Measurements from ENCODE around the gene MTMR3.

DNA sequence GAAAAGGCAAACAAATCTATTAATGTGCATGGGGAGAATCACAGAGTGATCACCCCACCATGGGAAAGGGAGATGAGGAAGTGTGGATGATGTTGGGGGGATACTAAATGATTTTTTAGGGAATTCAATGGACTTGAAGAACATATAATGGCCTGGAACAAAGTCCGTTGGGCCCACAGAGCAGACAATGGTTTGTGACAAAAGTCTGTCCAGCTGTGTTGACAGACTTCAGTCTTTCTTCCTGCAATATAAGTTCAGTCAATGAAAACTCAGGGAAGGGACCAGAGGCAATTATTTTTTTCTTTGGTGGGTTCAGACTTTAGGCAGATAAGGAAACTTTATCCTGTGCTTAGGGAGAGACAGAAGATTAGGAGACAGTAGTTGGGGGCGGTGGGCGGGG, 179.3 kb downstream of the MTMR3 start:
- TF ChIP-seq, protein P1, sequence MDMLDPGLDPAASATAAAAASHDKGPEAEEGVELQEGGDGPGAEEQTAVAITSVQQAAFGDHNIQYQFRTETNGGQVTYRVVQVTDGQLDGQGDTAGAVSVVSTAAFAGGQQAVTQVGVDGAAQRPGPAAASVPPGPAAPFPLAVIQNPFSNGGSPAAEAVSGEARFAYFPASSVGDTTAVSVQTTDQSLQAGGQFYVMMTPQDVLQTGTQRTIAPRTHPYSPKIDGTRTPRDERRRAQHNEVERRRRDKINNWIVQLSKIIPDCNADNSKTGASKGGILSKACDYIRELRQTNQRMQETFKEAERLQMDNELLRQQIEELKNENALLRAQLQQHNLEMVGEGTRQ (IDR thresholded peaks at IDR 0.05; ENCODE audit: borderline replicate concordance, low read depth, low read length) = no peak
- TF ChIP-seq, protein P2, sequence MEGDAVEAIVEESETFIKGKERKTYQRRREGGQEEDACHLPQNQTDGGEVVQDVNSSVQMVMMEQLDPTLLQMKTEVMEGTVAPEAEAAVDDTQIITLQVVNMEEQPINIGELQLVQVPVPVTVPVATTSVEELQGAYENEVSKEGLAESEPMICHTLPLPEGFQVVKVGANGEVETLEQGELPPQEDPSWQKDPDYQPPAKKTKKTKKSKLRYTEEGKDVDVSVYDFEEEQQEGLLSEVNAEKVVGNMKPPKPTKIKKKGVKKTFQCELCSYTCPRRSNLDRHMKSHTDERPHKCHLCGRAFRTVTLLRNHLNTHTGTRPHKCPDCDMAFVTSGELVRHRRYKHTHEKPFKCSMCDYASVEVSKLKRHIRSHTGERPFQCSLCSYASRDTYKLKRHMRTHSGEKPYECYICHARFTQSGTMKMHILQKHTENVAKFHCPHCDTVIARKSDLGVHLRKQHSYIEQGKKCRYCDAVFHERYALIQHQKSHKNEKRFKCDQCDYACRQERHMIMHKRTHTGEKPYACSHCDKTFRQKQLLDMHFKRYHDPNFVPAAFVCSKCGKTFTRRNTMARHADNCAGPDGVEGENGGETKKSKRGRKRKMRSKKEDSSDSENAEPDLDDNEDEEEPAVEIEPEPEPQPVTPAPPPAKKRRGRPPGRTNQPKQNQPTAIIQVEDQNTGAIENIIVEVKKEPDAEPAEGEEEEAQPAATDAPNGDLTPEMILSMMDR (IDR thresholded peaks at IDR 0.05) = no peak
- TF ChIP-seq MXI1 (IDR thresholded peaks at IDR 0.05; ENCODE audit: low read depth, low read length) (no peak), GABPA (IDR thresholded peaks at IDR 0.05; ENCODE audit: low read depth) (no peak)
